Right atrium auricular region (tissue), 2 donors: ENCODE data around the gene ANKRD65. TPM values are rescaled to one million over a fixed set of nuclear protein-coding genes. Genes with fewer than 3 reads are reported as not detected.
"Not testable (repeated sequence)": the region's sequence is repeated elsewhere in the genome, so short reads cannot be mapped to it uniquely, and the experiment has no call there.

Experiments used
- DNase-seq: peaks from one replicate; pipeline ENCODE4 v3.0.0-alpha.2; 2019; ENCODE audit warnings: low spot score
- H3K27ac ChIP-seq, 2 donors: fragments of 200-600 bp; sonication (generic); 1 replicate in 1 of 2; 2 replicates in 1 of 2; pipeline ENCODE4 v1.5.1; 2016 to 2019
- H3K27me3 ChIP-seq, 2 donors: fragments of 200-600 bp; sonication (generic); one replicate each; pipeline versions ENCODE4 v1.5.1 to v1.6.0; 2017 to 2019
- H3K36me3 ChIP-seq: fragments of 200-600 bp; sonication (generic); one replicate; pipeline ENCODE4 v1.5.1; 2016
- H3K4me1 ChIP-seq, 2 donors: fragments of 200-600 bp; sonication (generic); one replicate each; pipeline versions ENCODE4 v1.5.1 to v1.6.0; 2017 to 2019
- H3K4me3 ChIP-seq, 2 donors: fragments of 200-600 bp; sonication (generic); 1 replicate in 1 of 2; 2 replicates in 1 of 2; pipeline ENCODE4 v1.5.1; 2017 to 2019; ENCODE audit warnings: mild to moderate bottlenecking in 1 of 2, moderate library complexity in 1 of 2
- H3K9me3 ChIP-seq, 2 donors: fragments of 200-600 bp; sonication (generic); one replicate each; pipeline ENCODE4 v1.5.1; 2019
- total RNA-seq, 2 donors: library from RNA; depleted of rRNA; stranded (reverse); fragments of >200 nt; gene quantifications; one replicate each; pipeline ENCODE4 v1.1.0, GENCODE V29; 2016
- TF ChIP-seq, protein P1 (sequence below), 2 donors: fragments of 200-600 bp; sonication (generic); IDR thresholded peaks; one replicate each; pipeline ENCODE4 v1.5.1; 2019; ENCODE audit warnings: antibody characterized with exemption in 2 of 2

The ANKRD65 gene
- total RNA-seq, 2 donors from 2014 or later: 2.2 to 2.4 TPM

DNA sequence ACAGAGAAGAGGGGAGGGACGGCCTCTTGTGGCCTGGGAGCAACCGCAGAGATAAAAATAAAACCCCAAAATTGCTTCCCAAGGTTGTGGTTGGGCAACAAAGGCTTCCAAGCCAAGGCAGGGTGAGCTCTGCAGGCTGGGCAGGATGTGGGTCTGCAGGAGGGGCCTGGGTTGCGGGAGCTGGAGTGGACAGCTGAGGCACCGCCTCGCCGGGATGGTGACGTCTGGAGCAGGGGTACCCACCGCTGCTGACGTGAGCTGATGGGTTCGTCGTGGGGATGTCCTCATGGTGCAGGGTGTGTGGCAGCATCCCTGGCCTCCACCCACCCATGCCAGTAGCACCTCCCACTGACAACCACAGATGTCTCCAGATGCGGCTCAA is 49.7 kb downstream of the ANKRD65 start:
- peaks cover 0 to 39% of the 10 kb centered on the region in 2 donors for H3K4me1 ChIP-seq
- TF ChIP-seq, protein P1, sequence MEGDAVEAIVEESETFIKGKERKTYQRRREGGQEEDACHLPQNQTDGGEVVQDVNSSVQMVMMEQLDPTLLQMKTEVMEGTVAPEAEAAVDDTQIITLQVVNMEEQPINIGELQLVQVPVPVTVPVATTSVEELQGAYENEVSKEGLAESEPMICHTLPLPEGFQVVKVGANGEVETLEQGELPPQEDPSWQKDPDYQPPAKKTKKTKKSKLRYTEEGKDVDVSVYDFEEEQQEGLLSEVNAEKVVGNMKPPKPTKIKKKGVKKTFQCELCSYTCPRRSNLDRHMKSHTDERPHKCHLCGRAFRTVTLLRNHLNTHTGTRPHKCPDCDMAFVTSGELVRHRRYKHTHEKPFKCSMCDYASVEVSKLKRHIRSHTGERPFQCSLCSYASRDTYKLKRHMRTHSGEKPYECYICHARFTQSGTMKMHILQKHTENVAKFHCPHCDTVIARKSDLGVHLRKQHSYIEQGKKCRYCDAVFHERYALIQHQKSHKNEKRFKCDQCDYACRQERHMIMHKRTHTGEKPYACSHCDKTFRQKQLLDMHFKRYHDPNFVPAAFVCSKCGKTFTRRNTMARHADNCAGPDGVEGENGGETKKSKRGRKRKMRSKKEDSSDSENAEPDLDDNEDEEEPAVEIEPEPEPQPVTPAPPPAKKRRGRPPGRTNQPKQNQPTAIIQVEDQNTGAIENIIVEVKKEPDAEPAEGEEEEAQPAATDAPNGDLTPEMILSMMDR (IDR thresholded peaks at IDR 0.05): no peak
- H3K4me3 ChIP-seq: no peak overlapping the region
- no peak for DNase-seq
- no peaks in the 10 kb centered on the region for H3K27me3 ChIP-seq
- peaks cover 9% of the 10 kb centered on the region for H3K36me3 ChIP-seq
- H3K9me3 ChIP-seq: no peaks in the 10 kb centered on the region
- H3K27ac ChIP-seq: no peak overlapping the region

DNA sequence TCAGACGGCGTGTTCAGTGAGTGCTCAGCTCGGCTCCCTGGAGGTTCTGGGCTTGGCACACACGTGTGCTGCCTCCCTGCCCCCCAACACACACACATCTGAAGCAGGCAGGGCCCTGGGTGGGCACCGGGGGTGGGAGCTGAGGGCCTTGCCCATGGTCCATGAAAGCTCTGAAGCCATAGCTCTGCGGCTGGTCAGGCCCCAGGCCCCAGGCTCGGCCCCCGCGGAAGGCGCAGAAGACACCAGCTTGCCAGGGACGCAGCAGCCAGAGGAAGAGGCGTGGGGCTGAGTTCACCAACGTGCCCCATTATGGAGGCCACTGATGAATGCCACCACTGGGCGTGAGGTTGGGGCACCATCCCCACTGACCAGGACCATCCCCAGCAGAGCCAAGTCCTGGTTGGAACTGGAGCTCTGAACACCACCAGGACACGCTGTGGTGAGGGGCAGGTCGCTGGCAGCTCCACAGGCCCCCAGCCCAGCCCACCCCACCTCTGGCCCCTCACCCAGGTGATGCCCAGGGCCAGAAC is 50.2 kb downstream of the ANKRD65 start:
- no peak overlapping the region for H3K4me3 ChIP-seq
- H3K27me3 ChIP-seq: no peaks in the 10 kb centered on the region
- no peak overlapping the region for H3K27ac ChIP-seq
- TF ChIP-seq, protein P1 (IDR thresholded peaks at IDR 0.05): no peak
- no peak for DNase-seq
- no peaks in the 10 kb centered on the region for H3K9me3 ChIP-seq
- H3K4me1 ChIP-seq: peaks cover 0 to 34% of the 10 kb centered on the region in 2 donors
- H3K36me3 ChIP-seq: peaks cover 9% of the 10 kb centered on the region

DNA sequence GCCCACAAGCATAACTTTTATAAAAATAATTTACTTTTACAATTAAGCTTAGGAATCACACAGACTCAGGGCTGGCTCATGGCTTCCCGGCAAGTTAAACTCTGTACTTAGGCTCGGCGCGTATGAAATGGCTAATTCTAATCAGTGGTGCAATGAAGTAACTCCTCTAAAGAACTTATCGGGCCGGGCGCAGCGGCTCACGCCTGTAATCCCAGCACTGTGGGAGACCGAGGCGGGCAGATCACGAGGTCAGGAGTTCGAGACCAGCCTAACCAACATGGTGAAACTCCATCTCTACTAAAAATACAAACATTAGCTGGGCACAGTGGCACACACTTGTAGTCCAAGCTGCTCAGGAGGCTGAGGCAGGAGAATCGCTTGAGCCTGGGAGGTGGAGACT is 51.0 kb downstream of the ANKRD65 start:
- not testable (repeated sequence) for H3K9me3 ChIP-seq, DNase-seq, H3K4me3 ChIP-seq, H3K36me3 ChIP-seq, H3K27me3 ChIP-seq, H3K27ac ChIP-seq
- peaks cover 0 to 31% of the 10 kb centered on the region in 2 donors for H3K4me1 ChIP-seq

Other genes with a start within 250 kb of the ANKRD65 start
- gene TTLL10, start 247.4 kb downstream of the ANKRD65 start, total RNA-seq: not detected
- gene TNFRSF18, start 214.7 kb downstream of the ANKRD65 start, total RNA-seq: under 1 TPM in 1 of 2 donors, not detected in 1; 0.55 TPM
- gene TNFRSF4, start 207.1 kb downstream of the ANKRD65 start, total RNA-seq: under 1 TPM; 0.59 to 0.79 TPM
- 100 to 1,000 TPM; 120 to 128 TPM for gene SDF4, start 189.3 kb downstream of the ANKRD65 start, total RNA-seq
- gene B3GALT6, start 189.0 kb downstream of the ANKRD65 start, total RNA-seq: 10 to 100 TPM; 16.1 to 19.7 TPM
- gene C1QTNF12, start 174.6 kb downstream of the ANKRD65 start, total RNA-seq: not detected
- 10 to 100 TPM; 27.5 to 33.5 TPM for gene UBE2J2, start 147.4 kb downstream of the ANKRD65 start, total RNA-seq
- gene SCNN1D, start 140.8 kb downstream of the ANKRD65 start, total RNA-seq: under 1 TPM; 0.59 to 0.79 TPM
- gene ACAP3, start 113.3 kb downstream of the ANKRD65 start, total RNA-seq: 10 to 100 TPM; 19.5 to 20.4 TPM
- 10 to 100 TPM; 14.5 to 24.8 TPM for gene PUSL1, start 112.7 kb downstream of the ANKRD65 start, total RNA-seq
- 10 to 100 TPM; 59.6 to 65.2 TPM for gene INTS11, start 96.6 kb downstream of the ANKRD65 start, total RNA-seq
- gene CPTP, start 96.5 kb downstream of the ANKRD65 start, total RNA-seq: 10 to 100 TPM; 35.6 to 64.1 TPM
- under 1 TPM; 0.30 to 0.35 TPM for gene TAS1R3, start 90.0 kb downstream of the ANKRD65 start, total RNA-seq
- gene DVL1, start 71.9 kb downstream of the ANKRD65 start, total RNA-seq: 10 to 100 TPM; 75.0 to 80.2 TPM
- gene MXRA8, start 62.7 kb downstream of the ANKRD65 start, total RNA-seq: 10 to 100 TPM; 53.4 to 58.6 TPM
- gene AURKAIP1, start 46.1 kb downstream of the ANKRD65 start, total RNA-seq: 100 to 1,000 TPM; 155 to 159 TPM
- gene CCNL2, start 21.9 kb downstream of the ANKRD65 start, total RNA-seq: 10 to 100 TPM; 41.6 to 44.2 TPM
- gene MRPL20, start 14.0 kb downstream of the ANKRD65 start, total RNA-seq: 100 to 1,000 TPM; 160 to 218 TPM
- 10 to 100 TPM; 13.0 to 15.2 TPM for gene VWA1, start 14.4 kb upstream of the ANKRD65 start, total RNA-seq
- 1 to 10 TPM; 1.4 to 2.8 TPM for gene ATAD3C, start 28.4 kb upstream of the ANKRD65 start, total RNA-seq
- 1 to 10 TPM; 2.7 to 5.7 TPM for gene ATAD3B, start 50.5 kb upstream of the ANKRD65 start, total RNA-seq
- gene ATAD3A, start 90.9 kb upstream of the ANKRD65 start, total RNA-seq: 10 to 100 TPM; 15.6 to 18.6 TPM
- gene TMEM240, start 119.3 kb upstream of the ANKRD65 start, total RNA-seq: 1 to 10 TPM; 1.4 to 2.8 TPM
- gene SSU72, start 153.6 kb upstream of the ANKRD65 start, total RNA-seq: 100 to 1,000 TPM in 1 of 2 donors, 10 to 100 TPM in 1; 98.3 to 121 TPM
- gene FNDC10, start 178.9 kb upstream of the ANKRD65 start, total RNA-seq: 1 to 10 TPM; 2.5 to 2.7 TPM
- gene MIB2, start 194.2 kb upstream of the ANKRD65 start, total RNA-seq: 10 to 100 TPM; 42.4 to 45.6 TPM
- 10 to 100 TPM; 17.5 to 26.9 TPM for gene MMP23B, start 210.9 kb upstream of the ANKRD65 start, total RNA-seq
- gene CDK11B, start 237.7 kb upstream of the ANKRD65 start, total RNA-seq: 10 to 100 TPM; 16.2 to 19.7 TPM